ENCODE data around the gene TXNRD2.
"Not testable (repeated sequence)": the region's sequence is repeated elsewhere in the genome, so short reads cannot be mapped to it uniquely, and the experiment has no call there.

TXNRD2 gene

DNA sequence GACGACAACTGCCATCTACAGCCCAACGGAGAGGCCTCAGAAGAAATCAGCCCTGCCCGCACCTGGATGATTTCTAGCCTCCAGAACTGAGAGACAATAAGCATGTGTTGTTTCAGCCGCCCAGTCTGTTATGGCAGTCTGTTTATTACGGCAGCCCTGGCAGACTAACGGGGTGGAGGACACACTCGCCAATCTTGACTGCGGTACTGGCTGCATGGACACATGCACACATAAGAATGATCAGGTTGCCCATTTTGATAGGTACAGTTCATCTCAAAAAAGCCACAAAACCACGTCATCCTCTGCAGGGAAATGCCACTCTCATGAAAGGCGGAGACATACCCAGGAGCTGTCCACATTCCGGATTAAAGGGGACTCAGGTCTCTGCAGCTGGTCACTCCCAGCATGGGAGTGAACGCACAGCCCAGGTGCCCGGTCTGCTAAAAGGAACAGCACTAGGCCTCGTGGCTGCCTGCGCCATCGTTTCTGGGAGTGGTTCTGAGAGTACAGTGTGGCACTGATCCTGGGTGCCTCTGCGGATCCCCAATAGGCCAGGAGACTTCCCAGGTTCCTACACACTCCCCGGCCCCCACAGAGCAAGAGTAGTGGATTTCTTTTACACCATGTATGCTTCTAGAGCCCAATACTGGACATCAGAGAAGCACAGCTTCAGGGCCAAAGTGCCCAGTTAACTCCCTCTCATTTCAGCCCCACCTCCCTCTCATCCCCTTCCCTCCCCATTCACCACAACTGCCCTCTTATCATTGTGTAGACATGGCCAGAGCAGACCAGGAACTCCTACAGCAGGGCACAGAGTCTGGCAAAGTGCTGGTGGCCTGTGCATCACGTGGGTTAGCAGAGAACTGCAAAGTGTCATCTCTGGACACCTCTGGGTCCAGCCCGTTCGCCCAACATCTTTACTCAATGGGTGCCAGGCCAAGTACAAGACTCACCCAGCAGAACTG is 11.8 kb downstream of the TXNRD2 start:
- no peak overlapping the region for H3K4me3 ChIP-seq (replicated peaks; ENCODE audit: low read depth, low read length)
- H3K36me3 ChIP-seq (ENCODE audit: control insufficient read depth, insufficient read depth, low read length), result no peaks in the 10 kb centered on the region
- DNase-seq (ENCODE audit: extremely low read depth, insufficient read length), result no peak
- TF ChIP-seq, protein P1, sequence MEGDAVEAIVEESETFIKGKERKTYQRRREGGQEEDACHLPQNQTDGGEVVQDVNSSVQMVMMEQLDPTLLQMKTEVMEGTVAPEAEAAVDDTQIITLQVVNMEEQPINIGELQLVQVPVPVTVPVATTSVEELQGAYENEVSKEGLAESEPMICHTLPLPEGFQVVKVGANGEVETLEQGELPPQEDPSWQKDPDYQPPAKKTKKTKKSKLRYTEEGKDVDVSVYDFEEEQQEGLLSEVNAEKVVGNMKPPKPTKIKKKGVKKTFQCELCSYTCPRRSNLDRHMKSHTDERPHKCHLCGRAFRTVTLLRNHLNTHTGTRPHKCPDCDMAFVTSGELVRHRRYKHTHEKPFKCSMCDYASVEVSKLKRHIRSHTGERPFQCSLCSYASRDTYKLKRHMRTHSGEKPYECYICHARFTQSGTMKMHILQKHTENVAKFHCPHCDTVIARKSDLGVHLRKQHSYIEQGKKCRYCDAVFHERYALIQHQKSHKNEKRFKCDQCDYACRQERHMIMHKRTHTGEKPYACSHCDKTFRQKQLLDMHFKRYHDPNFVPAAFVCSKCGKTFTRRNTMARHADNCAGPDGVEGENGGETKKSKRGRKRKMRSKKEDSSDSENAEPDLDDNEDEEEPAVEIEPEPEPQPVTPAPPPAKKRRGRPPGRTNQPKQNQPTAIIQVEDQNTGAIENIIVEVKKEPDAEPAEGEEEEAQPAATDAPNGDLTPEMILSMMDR (IDR thresholded peaks at IDR 0.05; ENCODE audit: insufficient read depth, low read length, poor library complexity, severe bottlenecking), result no peak
- no peaks in the 10 kb centered on the region for H3K27me3 ChIP-seq (replicated peaks; ENCODE audit: control insufficient read depth, insufficient read depth, low read length)

DNA sequence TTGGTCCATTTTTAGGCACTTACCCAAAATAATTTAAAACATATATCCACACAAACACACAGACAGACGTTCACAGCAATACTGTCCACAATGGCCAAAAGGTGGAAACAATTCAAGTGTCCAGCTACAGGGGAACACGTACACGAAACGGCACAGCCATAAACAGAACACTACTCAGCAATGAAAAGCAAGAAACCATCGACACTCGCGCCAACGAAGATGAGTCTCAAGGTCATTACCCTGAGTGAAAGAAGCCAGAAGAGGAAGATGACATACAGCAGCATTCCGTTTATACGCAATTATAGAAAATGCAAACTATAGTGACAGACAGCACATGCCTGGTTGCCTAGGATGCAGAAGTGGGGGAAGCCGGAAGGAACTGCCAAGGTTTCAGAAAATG is 13.4 kb downstream of the TXNRD2 start:
- TF ChIP-seq, protein P1 (IDR thresholded peaks at IDR 0.05; ENCODE audit: insufficient read depth, low read length, poor library complexity, severe bottlenecking), result no peak
- H3K36me3 ChIP-seq (ENCODE audit: control insufficient read depth, insufficient read depth, low read length), result no peaks in the 10 kb centered on the region; the same call in 1 of the 2 replicates
- DNase-seq (ENCODE audit: extremely low read depth, insufficient read length), result no peak
- H3K4me3 ChIP-seq (replicated peaks; ENCODE audit: low read depth, low read length), result no peak overlapping the region
- H3K27me3 ChIP-seq (replicated peaks; ENCODE audit: control insufficient read depth, insufficient read depth, low read length), result no peaks in the 10 kb centered on the region

DNA sequence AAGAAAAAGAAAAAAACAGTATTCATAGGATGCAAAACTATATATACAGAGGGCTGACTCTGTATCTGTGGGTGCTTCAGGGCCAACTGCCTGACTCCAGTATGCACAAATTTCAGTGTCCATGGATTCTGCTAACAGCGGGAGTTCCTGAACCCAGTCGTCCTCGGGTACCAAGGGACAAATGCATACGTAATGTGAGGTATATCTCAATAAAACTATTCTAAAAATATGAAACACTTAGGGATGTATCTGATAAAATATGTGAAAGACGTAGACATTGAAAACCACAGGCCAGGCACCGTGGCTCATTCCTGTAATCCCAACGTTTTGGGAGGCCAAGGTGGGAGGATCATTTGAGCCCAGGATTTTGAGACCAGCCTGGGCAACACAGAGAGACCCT is 13.9 kb downstream of the TXNRD2 start:
- DNase-seq (ENCODE audit: extremely low read depth, insufficient read length), result no peak
- Histone ChIP-seq H3K36me3 (ENCODE audit: control insufficient read depth, insufficient read depth, low read length) (no peaks in the 10 kb centered on the region; the same call in 1 of the 2 replicates), H3K4me3 (replicated peaks; ENCODE audit: low read depth, low read length) (no peak overlapping the region), H3K27me3 (replicated peaks; ENCODE audit: control insufficient read depth, insufficient read depth, low read length) (no peaks in the 10 kb centered on the region)
- TF ChIP-seq, protein P1 (IDR thresholded peaks at IDR 0.05; ENCODE audit: insufficient read depth, low read length, poor library complexity, severe bottlenecking), result no peak

DNA sequence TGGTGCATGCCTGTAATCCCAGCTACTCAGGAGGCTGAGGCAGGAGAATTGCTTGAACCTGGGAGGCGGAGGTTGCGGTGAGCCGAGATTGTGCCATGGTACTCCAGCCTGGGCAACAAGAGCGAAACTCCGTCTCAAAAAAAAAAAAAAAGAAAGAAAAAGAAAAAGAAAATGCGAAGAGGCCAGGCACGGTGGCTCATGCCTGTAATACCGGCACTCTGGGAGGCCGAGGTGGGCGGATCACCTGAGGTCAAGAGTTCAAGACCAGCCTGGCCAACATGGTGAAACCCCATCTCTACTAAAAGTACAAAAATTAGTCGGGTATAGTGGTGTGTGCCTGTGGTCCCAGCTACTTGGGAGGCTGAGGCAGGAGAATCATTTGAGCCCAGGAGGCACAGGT is 15.6 kb downstream of the TXNRD2 start:
- H3K4me3 ChIP-seq (replicated peaks; ENCODE audit: low read depth, low read length); DNase-seq (ENCODE audit: extremely low read depth, insufficient read length); H3K36me3 ChIP-seq (ENCODE audit: control insufficient read depth, insufficient read depth, low read length); H3K27me3 ChIP-seq (replicated peaks; ENCODE audit: control insufficient read depth, insufficient read depth, low read length): not testable (repeated sequence)

DNA sequence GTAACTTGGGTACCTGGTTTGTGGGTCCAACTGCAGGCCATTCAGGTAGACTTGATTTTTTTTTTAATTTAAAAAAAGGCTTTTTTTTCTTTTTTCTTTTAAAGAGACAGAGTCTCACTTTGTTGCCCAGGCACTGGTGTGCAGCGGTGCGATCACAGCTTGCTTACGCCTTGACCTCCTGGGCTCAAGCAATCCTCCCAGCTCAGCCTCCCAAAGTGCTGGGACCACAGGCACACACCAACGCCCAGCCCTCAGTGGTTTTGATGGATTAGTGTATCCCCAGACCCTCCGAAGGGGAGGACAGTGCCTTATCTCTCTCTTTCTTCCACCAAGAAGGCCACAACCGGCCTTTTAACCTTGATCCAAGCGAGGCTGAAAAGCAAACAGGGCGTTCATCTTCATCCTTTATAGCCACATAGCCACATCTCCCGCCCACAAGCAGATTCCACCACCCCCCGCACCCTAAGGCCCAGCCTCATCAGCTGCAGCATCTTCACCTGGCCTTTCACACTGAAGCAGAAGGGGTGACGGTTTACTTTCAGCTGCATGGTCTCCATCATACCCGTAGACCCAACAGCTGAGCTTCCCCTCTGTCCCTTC is 17.6 kb downstream of the TXNRD2 start:
- H3K4me3 ChIP-seq (replicated peaks; ENCODE audit: low read depth, low read length), result no peak overlapping the region
- H3K27me3 ChIP-seq (replicated peaks; ENCODE audit: control insufficient read depth, insufficient read depth, low read length), result no peaks in the 10 kb centered on the region
- TF ChIP-seq, protein P1 (IDR thresholded peaks at IDR 0.05; ENCODE audit: insufficient read depth, low read length, poor library complexity, severe bottlenecking), result no peak
- no peaks in the 10 kb centered on the region; the same call in 1 of the 2 replicates for H3K36me3 ChIP-seq (ENCODE audit: control insufficient read depth, insufficient read depth, low read length)
- DNase-seq (ENCODE audit: extremely low read depth, insufficient read length), result no peak

DNA sequence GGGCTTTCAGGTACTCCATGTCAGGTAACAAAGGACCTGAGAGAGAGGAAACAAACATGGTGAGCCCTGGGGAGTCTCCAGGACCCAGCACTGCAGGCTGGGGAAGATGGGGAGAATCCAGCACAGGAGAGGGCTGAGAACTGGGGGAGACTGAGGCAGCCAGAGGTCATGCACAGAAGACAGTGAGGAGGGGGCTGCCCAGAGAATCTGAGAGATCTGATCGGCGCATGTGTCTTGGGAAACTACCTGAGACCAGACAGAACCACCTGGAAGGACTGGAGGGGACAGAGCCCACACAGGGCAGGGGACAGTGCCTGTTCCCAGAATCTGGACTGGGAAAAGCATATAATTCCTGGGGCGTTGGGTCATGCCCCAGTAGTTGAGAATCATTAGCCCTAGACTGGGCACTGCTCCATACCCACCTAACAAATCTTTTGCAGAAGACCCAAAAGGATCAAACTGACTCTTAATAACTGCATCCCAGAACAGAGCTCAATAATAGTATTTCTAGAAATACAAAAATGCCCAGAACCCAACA is 20.0 kb downstream of the TXNRD2 start:
- H3K4me3 ChIP-seq (replicated peaks; ENCODE audit: low read depth, low read length), result no peak overlapping the region
- DNase-seq (ENCODE audit: extremely low read depth, insufficient read length), result no peak
- H3K36me3 ChIP-seq (ENCODE audit: control insufficient read depth, insufficient read depth, low read length), result no peaks in the 10 kb centered on the region; the same call in 1 of the 2 replicates
- H3K27me3 ChIP-seq (replicated peaks; ENCODE audit: control insufficient read depth, insufficient read depth, low read length), result no peaks in the 10 kb centered on the region
- TF ChIP-seq, protein P1 (IDR thresholded peaks at IDR 0.05; ENCODE audit: insufficient read depth, low read length, poor library complexity, severe bottlenecking), result no peak

Data from GM06990 (cell line).